PFSK-1 (cell line): ENCODE measurements around the gene FCHSD1.

Experiments
- FOXP2 ChIP-seq: optimal IDR thresholded peaks from 2 replicates; pipeline ENCODE3; 2011; ENCODE audit warnings: borderline replicate concordance, control low read depth, inconsistent platforms; ENCODE audit not compliant: insufficient read depth; ENCODE audit errors: extremely low read length, extremely low read depth
- POLR2AphosphoS5 ChIP-seq: IDR thresholded peaks from 2 replicates; pipeline ENCODE4 v1.6.1; 2012; ENCODE audit warnings: low read depth, mild to moderate bottlenecking, control low read depth, low read length, moderate library complexity
- REST ChIP-seq, 2 experiments: IDR thresholded peaks; 2 replicates each; pipeline versions ENCODE4 v1.6.1 to v1.8.0; 2011 to 2012; ENCODE audit warnings: low read depth in 2 of 2, low read length in 2 of 2, control low read depth in 1 of 2, inconsistent platforms in 1 of 2, mild to moderate bottlenecking in 1 of 2, moderate library complexity in 1 of 2; ENCODE audit not compliant: insufficient read depth in 1 of 2
- SIN3A ChIP-seq: IDR thresholded peaks from 2 replicates; pipeline ENCODE4 v1.6.1; 2012; ENCODE audit warnings: mild to moderate bottlenecking, low read length, moderate library complexity, borderline replicate concordance; ENCODE audit not compliant: insufficient read depth
- TAF1 ChIP-seq: IDR thresholded peaks from 2 replicates; pipeline ENCODE4 v1.6.1; 2012; ENCODE audit warnings: low read length, control low read depth, borderline replicate concordance; ENCODE audit not compliant: insufficient read depth

FCHSD1 gene

DNA sequence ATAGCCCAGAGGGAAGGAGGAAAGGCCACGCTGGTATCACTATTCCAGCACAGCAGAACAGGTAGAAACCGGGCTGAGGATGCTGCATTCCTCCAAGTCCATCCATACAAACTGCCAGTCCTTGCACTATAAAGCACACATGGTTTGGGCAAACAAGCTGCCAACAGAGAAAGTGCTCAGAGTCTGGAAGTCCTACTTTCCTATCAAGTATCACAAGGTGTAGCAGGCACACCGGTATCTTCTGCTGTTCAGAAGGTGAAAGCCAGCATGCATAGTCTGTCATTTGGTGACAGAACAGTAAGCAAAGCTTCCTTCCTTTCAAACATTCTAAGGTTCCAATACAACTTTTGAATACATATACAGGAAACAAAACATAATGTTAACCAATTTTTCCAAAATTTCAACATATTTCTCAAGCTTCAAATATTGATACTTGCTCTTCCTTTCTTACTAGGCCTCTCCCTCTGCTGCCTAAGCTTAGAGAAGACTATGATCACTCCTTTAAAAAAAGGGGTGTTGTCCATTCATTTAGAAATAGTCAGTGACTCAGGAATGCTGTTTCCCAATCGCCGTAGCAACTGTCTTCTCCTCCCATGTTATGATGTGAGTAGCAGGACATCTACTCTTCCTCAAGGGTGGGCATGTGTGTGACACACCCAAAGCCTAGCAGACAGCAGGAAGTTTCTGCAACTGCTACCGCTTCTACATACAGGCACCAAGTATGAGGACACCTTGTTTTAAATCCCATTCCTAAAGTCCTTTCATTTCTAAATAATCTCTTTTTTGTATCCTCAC lies 47.1 kb downstream of the FCHSD1 start:
- TF ChIP-seq SIN3A (no peak), TAF1 (no peak), POLR2AphosphoS5 (no peak), REST (IDR thresholded peaks at IDR 0.05; ENCODE audit: insufficient read depth in 1 of 2, low read depth in 2 of 2, low read length in 2 of 2) (no peak), FOXP2 (no peak)

GRCh38 chr5:141602606-141603005 lies 48.6 kb downstream of the FCHSD1 start:
- TF ChIP-seq TAF1 (no peak), POLR2AphosphoS5 (no peak), REST (IDR thresholded peaks at IDR 0.05; ENCODE audit: insufficient read depth in 1 of 2, low read depth in 2 of 2, low read length in 2 of 2) (no peak), FOXP2 (no peak), SIN3A (no peak)

DNA sequence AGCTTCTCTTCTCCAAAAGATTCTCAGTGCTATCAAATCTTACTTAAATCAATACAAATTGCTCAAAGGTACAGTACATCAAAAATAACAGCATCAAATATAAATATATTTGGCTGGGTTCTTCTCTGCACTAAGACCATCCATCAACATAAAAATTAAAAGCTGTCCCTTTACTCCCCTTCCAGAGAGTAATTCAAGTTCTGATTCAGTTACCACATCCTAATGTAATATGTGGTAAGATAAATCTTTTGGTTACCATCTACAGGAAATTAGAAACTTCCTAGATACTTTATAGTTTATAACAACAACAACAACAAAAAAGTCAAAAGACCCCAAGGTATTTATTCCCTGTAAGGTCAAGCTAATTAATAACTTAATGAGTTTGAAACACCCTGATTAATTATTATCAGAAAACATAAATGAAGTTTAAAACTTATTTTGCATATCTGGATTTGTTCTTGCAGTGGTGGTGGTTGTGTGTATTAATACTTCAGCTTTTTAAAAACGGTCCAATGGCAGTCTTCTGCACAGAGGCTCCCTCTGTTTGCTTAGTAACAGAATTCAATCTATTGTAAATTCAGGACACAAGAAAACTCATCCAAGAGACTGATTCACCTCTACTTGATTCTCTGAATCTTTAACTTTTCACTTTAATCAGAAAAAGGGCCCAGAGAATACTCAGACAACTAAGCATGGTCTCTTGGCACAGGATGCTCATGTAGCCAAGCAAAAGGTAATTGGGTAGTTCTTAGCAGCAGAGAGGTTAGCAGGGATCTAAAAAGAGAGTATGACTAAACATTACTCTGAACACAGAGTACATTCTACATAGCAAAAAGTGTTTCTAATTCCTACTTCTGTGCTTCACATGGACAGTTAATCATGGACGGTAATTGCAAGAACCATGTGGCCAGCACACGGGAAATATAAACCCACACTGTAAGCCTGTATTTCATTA lies 52.5 kb downstream of the FCHSD1 start:
- TF ChIP-seq POLR2AphosphoS5 (no peak), SIN3A (no peak), TAF1 (no peak), REST (IDR thresholded peaks at IDR 0.05; ENCODE audit: insufficient read depth in 1 of 2, low read depth in 2 of 2, low read length in 2 of 2) (no peak), FOXP2 (no peak)

DNA sequence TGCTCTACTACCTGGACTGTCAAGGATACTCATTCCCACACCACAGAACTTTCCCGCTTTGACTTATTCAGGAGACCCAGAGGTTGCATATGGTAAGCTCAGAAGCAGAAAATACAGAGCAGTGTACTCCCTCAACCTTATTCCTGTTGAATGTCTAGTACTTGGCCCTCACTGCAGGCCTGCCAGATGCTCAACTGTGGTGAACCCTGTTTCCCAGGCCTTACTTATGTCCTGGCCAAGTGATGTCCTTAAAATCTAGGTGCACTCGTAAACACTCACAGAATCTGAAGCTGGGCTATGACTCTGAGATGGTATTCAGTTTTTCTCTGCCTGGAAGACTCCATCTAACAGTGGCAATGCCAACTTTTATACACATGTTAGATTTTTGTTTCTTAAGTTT lies 53.4 kb downstream of the FCHSD1 start:
- no peak for TF ChIP-seq POLR2AphosphoS5
- TF ChIP-seq FOXP2: no peak
- TF ChIP-seq SIN3A: no peak
- TF ChIP-seq TAF1: no peak
- no peak for TF ChIP-seq REST (IDR thresholded peaks at IDR 0.05; ENCODE audit: insufficient read depth in 1 of 2, low read depth in 2 of 2, low read length in 2 of 2)
